ENCODE measurements around the gene SPTLC2. TPM values are rescaled to one million over a fixed set of nuclear protein-coding genes. Genes with fewer than 3 reads are reported as not detected.

Gene SPTLC2
- total and polyA plus RNA-seq, 2 of the 13 experiments (the other 11 are each of a cell fraction or from before 2014, with no cell fraction given) = 17.4 to 17.5 TPM

DNA sequence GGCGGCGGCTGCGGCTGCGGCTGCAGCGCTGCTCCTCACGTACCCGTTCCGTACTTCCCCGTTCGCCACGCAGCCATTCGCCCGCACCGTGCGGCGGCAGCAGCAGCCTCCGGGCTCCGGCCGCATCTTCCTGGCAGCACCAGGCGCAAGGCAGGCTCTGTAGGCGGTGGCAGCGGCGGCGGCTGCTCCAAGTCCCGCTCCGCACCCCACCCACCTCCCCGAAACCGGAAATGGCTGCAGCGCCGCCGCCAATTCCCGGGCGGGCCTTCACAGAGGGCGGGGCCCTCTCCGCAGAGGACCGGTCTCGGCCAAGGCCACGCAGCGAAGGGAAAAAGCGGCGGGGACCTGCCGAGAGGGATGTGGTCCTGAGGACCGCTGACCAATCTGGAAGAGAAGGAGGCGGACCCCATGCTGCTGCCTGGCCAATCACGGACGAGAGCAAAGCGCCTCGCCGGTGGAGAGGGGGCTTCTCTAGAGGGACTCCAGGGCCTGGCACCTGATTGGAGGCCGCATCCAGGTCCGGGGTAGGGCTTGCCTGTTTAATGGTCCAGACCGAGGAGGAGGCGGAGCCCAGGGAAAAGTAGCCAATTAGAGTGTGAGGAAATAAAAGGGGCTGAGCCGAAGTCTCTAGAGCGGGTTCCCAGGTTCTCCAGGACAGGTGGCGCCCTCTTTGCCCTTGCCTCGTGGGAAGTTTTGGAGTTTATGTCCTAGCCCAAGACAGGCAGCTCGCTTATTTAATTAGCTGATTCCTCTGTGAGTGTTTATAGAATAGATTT is at the start of gene SPTLC2 (continued):
- TF ChIP-seq, protein P1, sequence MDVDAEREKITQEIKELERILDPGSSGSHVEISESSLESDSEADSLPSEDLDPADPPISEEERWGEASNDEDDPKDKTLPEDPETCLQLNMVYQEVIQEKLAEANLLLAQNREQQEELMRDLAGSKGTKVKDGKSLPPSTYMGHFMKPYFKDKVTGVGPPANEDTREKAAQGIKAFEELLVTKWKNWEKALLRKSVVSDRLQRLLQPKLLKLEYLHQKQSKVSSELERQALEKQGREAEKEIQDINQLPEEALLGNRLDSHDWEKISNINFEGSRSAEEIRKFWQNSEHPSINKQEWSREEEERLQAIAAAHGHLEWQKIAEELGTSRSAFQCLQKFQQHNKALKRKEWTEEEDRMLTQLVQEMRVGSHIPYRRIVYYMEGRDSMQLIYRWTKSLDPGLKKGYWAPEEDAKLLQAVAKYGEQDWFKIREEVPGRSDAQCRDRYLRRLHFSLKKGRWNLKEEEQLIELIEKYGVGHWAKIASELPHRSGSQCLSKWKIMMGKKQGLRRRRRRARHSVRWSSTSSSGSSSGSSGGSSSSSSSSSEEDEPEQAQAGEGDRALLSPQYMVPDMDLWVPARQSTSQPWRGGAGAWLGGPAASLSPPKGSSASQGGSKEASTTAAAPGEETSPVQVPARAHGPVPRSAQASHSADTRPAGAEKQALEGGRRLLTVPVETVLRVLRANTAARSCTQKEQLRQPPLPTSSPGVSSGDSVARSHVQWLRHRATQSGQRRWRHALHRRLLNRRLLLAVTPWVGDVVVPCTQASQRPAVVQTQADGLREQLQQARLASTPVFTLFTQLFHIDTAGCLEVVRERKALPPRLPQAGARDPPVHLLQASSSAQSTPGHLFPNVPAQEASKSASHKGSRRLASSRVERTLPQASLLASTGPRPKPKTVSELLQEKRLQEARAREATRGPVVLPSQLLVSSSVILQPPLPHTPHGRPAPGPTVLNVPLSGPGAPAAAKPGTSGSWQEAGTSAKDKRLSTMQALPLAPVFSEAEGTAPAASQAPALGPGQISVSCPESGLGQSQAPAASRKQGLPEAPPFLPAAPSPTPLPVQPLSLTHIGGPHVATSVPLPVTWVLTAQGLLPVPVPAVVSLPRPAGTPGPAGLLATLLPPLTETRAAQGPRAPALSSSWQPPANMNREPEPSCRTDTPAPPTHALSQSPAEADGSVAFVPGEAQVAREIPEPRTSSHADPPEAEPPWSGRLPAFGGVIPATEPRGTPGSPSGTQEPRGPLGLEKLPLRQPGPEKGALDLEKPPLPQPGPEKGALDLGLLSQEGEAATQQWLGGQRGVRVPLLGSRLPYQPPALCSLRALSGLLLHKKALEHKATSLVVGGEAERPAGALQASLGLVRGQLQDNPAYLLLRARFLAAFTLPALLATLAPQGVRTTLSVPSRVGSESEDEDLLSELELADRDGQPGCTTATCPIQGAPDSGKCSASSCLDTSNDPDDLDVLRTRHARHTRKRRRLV (CRISPR knock-in tag; IDR thresholded peaks at IDR 0.05) = 0 out of 2 replicates have a peak, but pooled peaks have one; percentile 40
- TF ChIP-seq RXRA (CRISPR knock-in tag; IDR thresholded peaks at IDR 0.05) (peak; percentile 46; the same call in 1 of the 2 replicates), ZNF20 (CRISPR knock-in tag; IDR thresholded peaks at IDR 0.05) (no peak), MYNN (CRISPR knock-in tag; IDR thresholded peaks at IDR 0.05; ENCODE audit: low read depth) (no peak), PHF8 (CRISPR knock-in tag; IDR thresholded peaks at IDR 0.05) (peak; percentile 94), ZBTB1 (CRISPR knock-in tag; IDR thresholded peaks at IDR 0.05; ENCODE audit: borderline replicate concordance) (no peak), U2AF1 (optimal IDR thresholded peaks at IDR 0.05; ENCODE audit: low read depth, low read length) (peak; percentile 61)
- TF ChIP-seq, protein P2, sequence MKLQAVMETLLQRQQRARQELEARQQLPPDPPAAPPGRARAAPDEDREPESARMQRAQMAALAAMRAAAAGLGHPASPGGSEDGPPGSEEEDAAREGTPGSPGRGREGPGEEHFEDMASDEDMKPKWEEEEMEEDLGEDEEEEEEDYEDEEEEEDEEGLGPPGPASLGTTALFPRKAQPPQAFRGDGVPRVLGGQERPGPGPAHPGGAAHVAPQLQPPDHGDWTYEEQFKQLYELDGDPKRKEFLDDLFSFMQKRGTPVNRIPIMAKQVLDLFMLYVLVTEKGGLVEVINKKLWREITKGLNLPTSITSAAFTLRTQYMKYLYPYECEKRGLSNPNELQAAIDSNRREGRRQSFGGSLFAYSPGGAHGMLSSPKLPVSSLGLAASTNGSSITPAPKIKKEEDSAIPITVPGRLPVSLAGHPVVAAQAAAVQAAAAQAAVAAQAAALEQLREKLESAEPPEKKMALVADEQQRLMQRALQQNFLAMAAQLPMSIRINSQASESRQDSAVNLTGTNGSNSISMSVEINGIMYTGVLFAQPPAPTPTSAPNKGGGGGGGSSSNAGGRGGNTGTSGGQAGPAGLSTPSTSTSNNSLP (IDR thresholded peaks at IDR 0.05; ENCODE audit: low read depth, low read length) = no peak
- TF ChIP-seq, protein P3, sequence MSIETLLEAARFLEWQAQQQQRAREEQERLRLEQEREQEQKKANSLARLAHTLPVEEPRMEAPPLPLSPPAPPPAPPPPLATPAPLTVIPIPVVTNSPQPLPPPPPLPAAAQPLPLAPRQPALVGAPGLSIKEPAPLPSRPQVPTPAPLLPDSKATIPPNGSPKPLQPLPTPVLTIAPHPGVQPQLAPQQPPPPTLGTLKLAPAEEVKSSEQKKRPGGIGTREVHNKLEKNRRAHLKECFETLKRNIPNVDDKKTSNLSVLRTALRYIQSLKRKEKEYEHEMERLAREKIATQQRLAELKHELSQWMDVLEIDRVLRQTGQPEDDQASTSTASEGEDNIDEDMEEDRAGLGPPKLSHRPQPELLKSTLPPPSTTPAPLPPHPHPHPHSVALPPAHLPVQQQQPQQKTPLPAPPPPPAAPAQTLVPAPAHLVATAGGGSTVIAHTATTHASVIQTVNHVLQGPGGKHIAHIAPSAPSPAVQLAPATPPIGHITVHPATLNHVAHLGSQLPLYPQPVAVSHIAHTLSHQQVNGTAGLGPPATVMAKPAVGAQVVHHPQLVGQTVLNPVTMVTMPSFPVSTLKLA (IDR thresholded peaks at IDR 0.05) = 0 out of 2 replicates have a peak, but pooled peaks have one; percentile 20
- TF ChIP-seq, protein P4, sequence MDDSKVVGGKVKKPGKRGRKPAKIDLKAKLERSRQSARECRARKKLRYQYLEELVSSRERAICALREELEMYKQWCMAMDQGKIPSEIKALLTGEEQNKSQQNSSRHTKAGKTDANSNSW (CRISPR knock-in tag; IDR thresholded peaks at IDR 0.05; ENCODE audit: borderline replicate concordance) = no peak
- TF ChIP-seq, protein P5, sequence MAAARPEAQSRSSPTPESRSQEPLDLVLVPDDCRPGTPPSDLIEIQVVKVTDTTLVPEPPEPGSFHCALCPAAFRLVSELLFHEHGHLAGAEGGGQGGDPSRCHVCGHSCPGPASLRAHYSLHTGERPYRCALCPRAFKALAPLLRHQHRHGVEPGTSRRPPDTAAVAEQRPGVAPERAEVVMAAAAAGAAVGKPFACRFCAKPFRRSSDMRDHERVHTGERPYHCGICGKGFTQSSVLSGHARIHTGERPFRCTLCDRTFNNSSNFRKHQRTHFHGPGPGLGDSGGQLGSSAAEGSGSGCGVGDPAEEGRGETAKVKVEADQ (CRISPR knock-in tag; IDR thresholded peaks at IDR 0.05; ENCODE audit: borderline replicate concordance) = no peak
- TF ChIP-seq, protein P6, sequence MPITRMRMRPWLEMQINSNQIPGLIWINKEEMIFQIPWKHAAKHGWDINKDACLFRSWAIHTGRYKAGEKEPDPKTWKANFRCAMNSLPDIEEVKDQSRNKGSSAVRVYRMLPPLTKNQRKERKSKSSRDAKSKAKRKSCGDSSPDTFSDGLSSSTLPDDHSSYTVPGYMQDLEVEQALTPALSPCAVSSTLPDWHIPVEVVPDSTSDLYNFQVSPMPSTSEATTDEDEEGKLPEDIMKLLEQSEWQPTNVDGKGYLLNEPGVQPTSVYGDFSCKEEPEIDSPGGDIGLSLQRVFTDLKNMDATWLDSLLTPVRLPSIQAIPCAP (CRISPR knock-in tag; IDR thresholded peaks at IDR 0.05; ENCODE audit: low read depth) = no peak
- TF ChIP-seq, protein P7, sequence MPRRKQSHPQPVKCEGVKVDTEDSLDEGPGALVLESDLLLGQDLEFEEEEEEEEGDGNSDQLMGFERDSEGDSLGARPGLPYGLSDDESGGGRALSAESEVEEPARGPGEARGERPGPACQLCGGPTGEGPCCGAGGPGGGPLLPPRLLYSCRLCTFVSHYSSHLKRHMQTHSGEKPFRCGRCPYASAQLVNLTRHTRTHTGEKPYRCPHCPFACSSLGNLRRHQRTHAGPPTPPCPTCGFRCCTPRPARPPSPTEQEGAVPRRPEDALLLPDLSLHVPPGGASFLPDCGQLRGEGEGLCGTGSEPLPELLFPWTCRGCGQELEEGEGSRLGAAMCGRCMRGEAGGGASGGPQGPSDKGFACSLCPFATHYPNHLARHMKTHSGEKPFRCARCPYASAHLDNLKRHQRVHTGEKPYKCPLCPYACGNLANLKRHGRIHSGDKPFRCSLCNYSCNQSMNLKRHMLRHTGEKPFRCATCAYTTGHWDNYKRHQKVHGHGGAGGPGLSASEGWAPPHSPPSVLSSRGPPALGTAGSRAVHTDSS (CRISPR knock-in tag; conservative IDR thresholded peaks at IDR 0.05) = no peak
- TF ChIP-seq, protein P8, sequence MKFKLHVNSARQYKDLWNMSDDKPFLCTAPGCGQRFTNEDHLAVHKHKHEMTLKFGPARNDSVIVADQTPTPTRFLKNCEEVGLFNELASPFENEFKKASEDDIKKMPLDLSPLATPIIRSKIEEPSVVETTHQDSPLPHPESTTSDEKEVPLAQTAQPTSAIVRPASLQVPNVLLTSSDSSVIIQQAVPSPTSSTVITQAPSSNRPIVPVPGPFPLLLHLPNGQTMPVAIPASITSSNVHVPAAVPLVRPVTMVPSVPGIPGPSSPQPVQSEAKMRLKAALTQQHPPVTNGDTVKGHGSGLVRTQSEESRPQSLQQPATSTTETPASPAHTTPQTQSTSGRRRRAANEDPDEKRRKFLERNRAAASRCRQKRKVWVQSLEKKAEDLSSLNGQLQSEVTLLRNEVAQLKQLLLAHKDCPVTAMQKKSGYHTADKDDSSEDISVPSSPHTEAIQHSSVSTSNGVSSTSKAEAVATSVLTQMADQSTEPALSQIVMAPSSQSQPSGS (CRISPR knock-in tag; IDR thresholded peaks at IDR 0.05) = no peak
